Mesenchymal stem cell (in vitro differentiated cells and primary cell): Measurements from ENCODE around the gene TMEM204.

Source experiments
- DNase-seq: peaks from one replicate; pipeline ENCODE4 v3.0.0-alpha.2; 2013
- H2AFZ ChIP-seq: one replicate; pipeline ENCODE4 v1.6.1; 2013; ENCODE audit warnings: low read depth, mild to moderate bottlenecking, control low read depth, inconsistent platforms, low read length, moderate library complexity
- H2AK5ac ChIP-seq: 2 replicates; pipeline ENCODE4 v1.6.1; 2013; ENCODE audit warnings: low read length, moderate library complexity, mild to moderate bottlenecking, inconsistent platforms; ENCODE audit not compliant: severe bottlenecking
- H2BK120ac ChIP-seq: one replicate; pipeline ENCODE4 v1.6.1; 2013; ENCODE audit warnings: low read depth, mild to moderate bottlenecking, inconsistent platforms, low read length, moderate library complexity
- H2BK12ac ChIP-seq, 2 experiments: one replicate each; pipeline ENCODE4 v1.6.1; 2013; ENCODE audit warnings: inconsistent platforms in 2 of 2, low read length in 2 of 2, mild to moderate bottlenecking in 2 of 2, moderate library complexity in 2 of 2, control low read depth in 1 of 2
- H2BK15ac ChIP-seq: one replicate; pipeline ENCODE4 v1.6.1; 2013; ENCODE audit warnings: mild to moderate bottlenecking, low read depth, inconsistent platforms; ENCODE audit not compliant: poor library complexity, severe bottlenecking
- H2BK5ac ChIP-seq: 2 replicates; pipeline ENCODE4 v1.6.1; 2013; ENCODE audit warnings: low read depth, mild to moderate bottlenecking, low read length, control low read depth, inconsistent platforms; ENCODE audit not compliant: poor library complexity, severe bottlenecking
- H3K14ac ChIP-seq, 2 experiments: one replicate each; pipeline ENCODE4 v1.6.1; 2013; ENCODE audit warnings: inconsistent platforms in 2 of 2, low read length in 2 of 2, control low read depth in 1 of 2, mild to moderate bottlenecking in 1 of 2, moderate library complexity in 1 of 2
- H3K18ac ChIP-seq, 2 experiments: one replicate each; pipeline ENCODE4 v1.6.1; 2013; ENCODE audit warnings: inconsistent platforms in 2 of 2, low read length in 2 of 2, control low read depth in 1 of 2, low read depth in 1 of 2, mild to moderate bottlenecking in 1 of 2
- H3K23ac ChIP-seq, 2 experiments: one replicate each; pipeline ENCODE4 v1.6.1; 2013; ENCODE audit warnings: inconsistent platforms in 2 of 2, low read length in 2 of 2, mild to moderate bottlenecking in 2 of 2, moderate library complexity in 2 of 2, control low read depth in 1 of 2
- H3K27ac ChIP-seq: 2 replicates; pipeline ENCODE4 v1.5.1; 2013; ENCODE audit warnings: mild to moderate bottlenecking, moderate library complexity, low read length, control low read depth, inconsistent platforms; ENCODE audit not compliant: poor library complexity, severe bottlenecking
- H3K27me3 ChIP-seq, 2 experiments: 2 replicates each; pipeline versions ENCODE4 v1.6.1 to v1.7.0; 2013; ENCODE audit warnings: low read length in 2 of 2, mild to moderate bottlenecking in 2 of 2, moderate library complexity in 2 of 2, control low read depth in 1 of 2, inconsistent platforms in 1 of 2; ENCODE audit not compliant: control insufficient read depth in 1 of 2, insufficient read depth in 1 of 2
- H3K36me3 ChIP-seq, 2 experiments: 2 replicates each; pipeline versions ENCODE4 v1.6.1 to v1.7.0; 2013; ENCODE audit warnings: low read length in 2 of 2, control low read depth in 1 of 2, inconsistent platforms in 1 of 2, low read depth in 1 of 2, mild to moderate bottlenecking in 1 of 2; ENCODE audit not compliant: insufficient read depth in 2 of 2, control insufficient read depth in 1 of 2
- H3K4ac ChIP-seq, 2 experiments: one replicate each; pipeline ENCODE4 v1.6.1; 2013; ENCODE audit warnings: inconsistent platforms in 2 of 2, low read length in 2 of 2, mild to moderate bottlenecking in 2 of 2, moderate library complexity in 2 of 2, control low read depth in 1 of 2, low read depth in 1 of 2
- H3K4me1 ChIP-seq: 2 replicates; pipeline ENCODE4 v1.6.1; 2013; ENCODE audit warnings: low read depth, low read length, control low read depth; ENCODE audit not compliant: control insufficient read depth, insufficient read depth
- H3K4me2 ChIP-seq: 2 replicates; pipeline ENCODE4 v1.6.1; 2013; ENCODE audit warnings: low read length, mild to moderate bottlenecking, inconsistent platforms; ENCODE audit not compliant: poor library complexity, severe bottlenecking
- H3K4me3 ChIP-seq, 2 experiments: 2 replicates each; pipeline versions ENCODE4 v1.5.1 to v1.7.0; 2013; ENCODE audit warnings: low read length in 2 of 2, mild to moderate bottlenecking in 2 of 2, control low read depth in 1 of 2, low read depth in 1 of 2; ENCODE audit not compliant: insufficient read depth in 1 of 2
- H3K79me1 ChIP-seq: replicated peaks from 2 replicates; pipeline ENCODE4 v1.6.1; 2013; ENCODE audit warnings: mild to moderate bottlenecking, control low read depth, low read length, inconsistent platforms; ENCODE audit not compliant: poor library complexity, severe bottlenecking
- H3K9ac ChIP-seq: 2 replicates; pipeline ENCODE4 v1.7.0; 2013; ENCODE audit warnings: mild to moderate bottlenecking, low read length, moderate library complexity
- H3K9me3 ChIP-seq: 2 replicates; pipeline ENCODE4 v1.7.0; 2013; ENCODE audit warnings: mild to moderate bottlenecking, low read length; ENCODE audit not compliant: control insufficient read depth
- H4K8ac ChIP-seq: one replicate; pipeline ENCODE4 v1.6.1; 2013; ENCODE audit warnings: inconsistent platforms, mild to moderate bottlenecking, low read length, moderate library complexity
- H4K91ac ChIP-seq: one replicate; pipeline ENCODE4 v1.6.1; 2013; ENCODE audit warnings: mild to moderate bottlenecking, low read length, inconsistent platforms
- WGBS: methylation state at CpG from one replicate; pipeline ENCODE4 v1.1.7; 2013; ENCODE audit warnings: mixed read lengths; 5-methylcytosine and 5-hydroxymethylcytosine counted together

The TMEM204 gene

DNA sequence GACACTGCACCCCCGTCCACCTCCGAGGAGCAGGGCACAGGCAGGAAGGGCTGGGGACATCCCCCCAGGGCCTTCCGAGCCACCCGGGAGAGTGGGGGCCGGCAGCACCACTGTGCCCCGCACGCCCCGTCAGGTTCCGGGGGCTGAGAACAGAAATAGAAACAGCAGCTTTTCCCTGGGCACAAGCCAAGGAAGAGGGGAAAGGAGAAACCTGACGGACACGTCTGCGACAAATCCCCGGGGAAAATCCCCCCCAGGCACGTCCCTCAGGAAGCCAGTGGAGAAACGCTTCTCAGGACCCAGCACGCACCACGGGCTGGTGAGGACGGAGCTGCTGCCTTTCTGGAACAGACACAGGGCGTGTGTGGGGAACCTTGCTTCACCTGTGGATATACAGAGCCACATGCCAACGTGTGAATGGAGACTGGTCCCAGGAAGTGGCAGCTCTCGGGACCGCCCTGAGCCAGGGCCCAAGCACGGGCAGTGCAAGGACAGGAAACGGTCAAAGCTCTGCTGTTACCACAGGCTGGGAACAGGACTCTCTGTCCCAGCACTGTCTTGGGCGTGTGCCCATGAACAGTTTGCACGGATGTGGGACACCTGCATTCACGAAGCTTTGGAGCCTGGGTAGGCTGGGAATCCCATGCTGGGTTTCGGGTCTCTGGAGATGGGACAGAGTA is 1.2 kb upstream of the TMEM204 start:
- no peak overlapping the region for H2AFZ ChIP-seq
- 87% methylated on average over 28 of the region's 28 CpGs for WGBS
- no peak overlapping the region for H3K23ac ChIP-seq
- H4K91ac ChIP-seq, result peak overlapping the region; percentile 99
- peak overlapping the region; percentile 95 to 96 for H2BK12ac ChIP-seq
- H3K4me1 ChIP-seq, result peaks cover 31% of the 10 kb centered on the region
- H3K79me1 ChIP-seq, result peaks cover 29% of the 10 kb centered on the region
- H3K14ac ChIP-seq, result peak overlapping the region in 1 of 2 experiments; percentile 46
- peak overlapping the region; percentile 73 for H4K8ac ChIP-seq
- peak overlapping the region; percentile 100 for H2BK120ac ChIP-seq
- H3K4me2 ChIP-seq, result no peak overlapping the region
- H2BK15ac ChIP-seq, result peak overlapping the region; percentile 97
- peak; percentile 38 for DNase-seq
- peak overlapping the region; percentile 52 to 95 for H3K18ac ChIP-seq
- H3K27me3 ChIP-seq, result no peaks in the 10 kb centered on the region
- no peaks in the 10 kb centered on the region for H3K9me3 ChIP-seq
- H3K9ac ChIP-seq, result no peak overlapping the region
- H3K4ac ChIP-seq, result peak overlapping the region; percentile 85 to 95
- peaks cover 11 to 46% of the 10 kb centered on the region in 2 experiments for H3K36me3 ChIP-seq
- no peak overlapping the region for H2BK5ac ChIP-seq
- H2AK5ac ChIP-seq, result peak overlapping the region; percentile 52
- no peak overlapping the region for H3K27ac ChIP-seq
- peak overlapping the region in 1 of 2 experiments; percentile 15 for H3K4me3 ChIP-seq

DNA sequence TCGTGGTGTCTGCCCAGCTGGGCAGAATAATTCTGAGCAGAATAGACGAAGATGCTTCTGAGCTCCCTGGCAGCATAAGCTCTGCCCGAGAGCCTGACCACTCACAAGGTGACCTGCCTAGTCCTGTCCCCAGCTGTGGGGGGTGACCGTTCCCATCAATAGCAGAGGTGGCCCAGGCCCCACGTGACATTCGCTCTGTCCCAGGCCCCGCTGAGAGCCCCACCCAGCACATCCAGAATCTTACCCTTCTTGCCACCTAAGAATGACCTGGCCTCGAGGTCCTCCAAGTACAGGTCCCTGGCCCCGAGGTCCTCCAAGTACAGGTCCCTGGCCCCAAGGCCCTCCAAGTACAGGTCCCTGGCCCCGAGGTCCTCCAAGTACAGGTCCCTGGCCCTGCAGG is 695 bp upstream of the TMEM204 start:
- H3K14ac ChIP-seq, result peak overlapping the region in 1 of 2 experiments; percentile 74
- H2BK5ac ChIP-seq, result no peak overlapping the region
- peak overlapping the region; percentile 98 for H4K8ac ChIP-seq
- H2AFZ ChIP-seq, result no peak overlapping the region
- H3K79me1 ChIP-seq, result peaks cover 34% of the 10 kb centered on the region
- peak overlapping the region; percentile 99 for H4K91ac ChIP-seq
- H2BK12ac ChIP-seq, result peak overlapping the region; percentile 95 to 96
- H3K36me3 ChIP-seq, result peaks cover 17 to 51% of the 10 kb centered on the region in 2 experiments
- no peaks in the 10 kb centered on the region for H3K27me3 ChIP-seq
- no peak overlapping the region for H3K4me2 ChIP-seq
- DNase-seq, result no peak
- H3K4me1 ChIP-seq, result peaks cover 29% of the 10 kb centered on the region
- H3K9ac ChIP-seq, result peak overlapping the region; percentile 83
- no peaks in the 10 kb centered on the region for H3K9me3 ChIP-seq
- peak overlapping the region; percentile 69 to 95 for H3K18ac ChIP-seq
- peak overlapping the region; percentile 52 for H2AK5ac ChIP-seq
- 92% methylated on average over 10 of the region's 10 CpGs for WGBS
- peak overlapping the region; percentile 85 to 95 for H3K4ac ChIP-seq
- no peak overlapping the region for H3K23ac ChIP-seq
- peak overlapping the region; percentile 97 for H2BK15ac ChIP-seq
- peak overlapping the region; percentile 100 for H2BK120ac ChIP-seq
- no peak overlapping the region for H3K4me3 ChIP-seq
- no peak overlapping the region for H3K27ac ChIP-seq

DNA sequence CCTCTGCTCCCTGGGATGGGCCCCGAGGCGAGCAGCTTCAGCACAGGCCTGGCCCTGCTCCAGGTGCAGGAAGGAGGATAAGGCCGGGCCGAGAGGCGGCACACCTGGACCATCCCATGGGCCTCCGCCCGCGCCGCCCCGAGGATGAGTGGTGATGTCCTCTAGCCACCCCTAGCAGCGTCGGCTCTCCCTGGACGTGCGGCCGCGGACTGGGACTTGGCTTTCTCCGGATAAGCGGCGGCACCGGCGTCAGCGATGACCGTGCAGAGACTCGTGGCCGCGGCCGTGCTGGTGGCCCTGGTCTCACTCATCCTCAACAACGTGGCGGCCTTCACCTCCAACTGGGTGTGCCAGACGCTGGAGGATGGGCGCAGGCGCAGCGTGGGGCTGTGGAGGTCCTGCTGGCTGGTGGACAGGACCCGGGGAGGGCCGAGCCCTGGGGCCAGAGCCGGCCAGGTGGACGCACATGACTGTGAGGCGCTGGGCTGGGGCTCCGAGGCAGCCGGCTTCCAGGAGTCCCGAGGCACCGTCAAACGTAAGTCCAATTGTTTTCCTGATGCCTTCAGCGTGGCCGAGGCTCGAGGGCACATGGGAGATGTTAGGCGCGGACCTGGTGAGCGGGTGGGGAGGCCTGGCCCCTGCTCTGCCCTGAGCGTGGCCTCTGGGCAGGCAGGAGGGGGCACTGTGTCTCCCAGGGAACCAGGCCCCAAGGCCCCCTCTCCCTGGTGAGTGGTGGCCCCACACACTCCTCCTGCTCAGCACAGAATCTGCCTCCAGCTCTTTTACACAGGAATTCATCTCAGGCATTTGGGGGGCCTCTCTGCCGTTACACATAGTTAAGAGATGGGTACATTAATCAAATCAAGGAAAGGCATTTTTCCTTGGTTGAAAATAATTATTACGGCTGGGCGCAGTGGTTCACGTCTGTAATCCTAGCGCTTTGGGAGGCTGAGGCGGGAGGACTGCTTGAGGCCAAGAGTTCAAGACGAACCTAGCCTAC is 855 bp downstream of the TMEM204 start:
- no peak overlapping the region for H2AFZ ChIP-seq

More for the DNA sequence above, 855 bp downstream of the TMEM204 start:
- no peaks in the 10 kb centered on the region for H3K27me3 ChIP-seq
- H3K9ac ChIP-seq, result peak overlapping the region; percentile 83
- H2AK5ac ChIP-seq, result no peak overlapping the region
- H3K27ac ChIP-seq, result no peak overlapping the region
- WGBS, result 80% methylated on average over 56 of the region's 57 CpGs
- H3K23ac ChIP-seq, result peak overlapping the region in 1 of 2 experiments; percentile 48
- H3K79me1 ChIP-seq, result peaks cover 41% of the 10 kb centered on the region
- no peak overlapping the region for H2BK5ac ChIP-seq
- H3K4me2 ChIP-seq, result no peak overlapping the region
- peak overlapping the region; percentile 99 for H4K91ac ChIP-seq
- peak overlapping the region in 1 of 2 experiments; percentile 77 for H3K4me3 ChIP-seq
- H3K4ac ChIP-seq, result peak overlapping the region; percentile 83 to 85
- H2BK15ac ChIP-seq, result peak overlapping the region; percentile 96
- H3K18ac ChIP-seq, result peak overlapping the region; percentile 69 to 95
- peak overlapping the region; percentile 6 to 80 for H2BK12ac ChIP-seq
- peaks cover 24% of the 10 kb centered on the region for H3K4me1 ChIP-seq
- H3K14ac ChIP-seq, result peak overlapping the region in 1 of 2 experiments; percentile 84
- peak overlapping the region; percentile 100 for H2BK120ac ChIP-seq
- DNase-seq, result no peak
- peaks cover 30 to 57% of the 10 kb centered on the region in 2 experiments for H3K36me3 ChIP-seq
- peak overlapping the region; percentile 98 for H4K8ac ChIP-seq
- H3K9me3 ChIP-seq, result no peaks in the 10 kb centered on the region
